ENCODE data around the gene RNF44.

RNF44 gene

DNA sequence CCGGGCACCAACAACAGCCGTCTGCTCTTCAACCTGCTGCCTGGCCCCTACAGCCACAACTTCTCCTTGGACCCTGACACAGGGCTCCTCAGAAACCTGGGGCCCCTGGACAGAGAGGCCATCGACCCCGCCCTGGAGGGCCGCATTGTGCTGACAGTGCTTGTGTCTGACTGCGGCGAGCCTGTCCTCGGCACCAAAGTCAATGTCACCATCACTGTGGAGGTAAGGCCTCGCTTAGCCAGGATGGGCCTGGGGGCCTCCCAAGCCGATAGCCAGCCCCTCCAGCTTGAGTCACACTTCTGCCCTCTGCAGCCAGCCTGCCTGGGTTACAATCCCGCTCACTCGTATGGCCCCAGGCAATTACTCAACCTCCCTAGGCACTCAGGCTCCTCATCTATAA lies 44.2 kb upstream of the RNF44 start:
- no peak for DNase-seq (ENCODE audit: low read depth in 1 of 2, low spot score in 1 of 2)
- Histone ChIP-seq H3K27me3 (ENCODE audit: insufficient read depth, poor library complexity, severe bottlenecking) (no peaks in the 10 kb centered on the region), H3K27ac (replicated peaks) (no peak overlapping the region), H3K4me3 (replicated peaks; ENCODE audit: insufficient read depth, low read length) (no peak overlapping the region)
- TF ChIP-seq, protein P1, sequence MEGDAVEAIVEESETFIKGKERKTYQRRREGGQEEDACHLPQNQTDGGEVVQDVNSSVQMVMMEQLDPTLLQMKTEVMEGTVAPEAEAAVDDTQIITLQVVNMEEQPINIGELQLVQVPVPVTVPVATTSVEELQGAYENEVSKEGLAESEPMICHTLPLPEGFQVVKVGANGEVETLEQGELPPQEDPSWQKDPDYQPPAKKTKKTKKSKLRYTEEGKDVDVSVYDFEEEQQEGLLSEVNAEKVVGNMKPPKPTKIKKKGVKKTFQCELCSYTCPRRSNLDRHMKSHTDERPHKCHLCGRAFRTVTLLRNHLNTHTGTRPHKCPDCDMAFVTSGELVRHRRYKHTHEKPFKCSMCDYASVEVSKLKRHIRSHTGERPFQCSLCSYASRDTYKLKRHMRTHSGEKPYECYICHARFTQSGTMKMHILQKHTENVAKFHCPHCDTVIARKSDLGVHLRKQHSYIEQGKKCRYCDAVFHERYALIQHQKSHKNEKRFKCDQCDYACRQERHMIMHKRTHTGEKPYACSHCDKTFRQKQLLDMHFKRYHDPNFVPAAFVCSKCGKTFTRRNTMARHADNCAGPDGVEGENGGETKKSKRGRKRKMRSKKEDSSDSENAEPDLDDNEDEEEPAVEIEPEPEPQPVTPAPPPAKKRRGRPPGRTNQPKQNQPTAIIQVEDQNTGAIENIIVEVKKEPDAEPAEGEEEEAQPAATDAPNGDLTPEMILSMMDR (IDR thresholded peaks at IDR 0.05; ENCODE audit: insufficient read depth, low read length), result no peak
- TF ChIP-seq GABPA (IDR thresholded peaks at IDR 0.05; ENCODE audit: low read depth) (no peak), POLR2AphosphoS5 (IDR thresholded peaks at IDR 0.05; ENCODE audit: low read depth) (no peak), SPI1 (IDR thresholded peaks at IDR 0.05; ENCODE audit: borderline replicate concordance, low read depth) (no peak)
- TF ChIP-seq, protein P2, sequence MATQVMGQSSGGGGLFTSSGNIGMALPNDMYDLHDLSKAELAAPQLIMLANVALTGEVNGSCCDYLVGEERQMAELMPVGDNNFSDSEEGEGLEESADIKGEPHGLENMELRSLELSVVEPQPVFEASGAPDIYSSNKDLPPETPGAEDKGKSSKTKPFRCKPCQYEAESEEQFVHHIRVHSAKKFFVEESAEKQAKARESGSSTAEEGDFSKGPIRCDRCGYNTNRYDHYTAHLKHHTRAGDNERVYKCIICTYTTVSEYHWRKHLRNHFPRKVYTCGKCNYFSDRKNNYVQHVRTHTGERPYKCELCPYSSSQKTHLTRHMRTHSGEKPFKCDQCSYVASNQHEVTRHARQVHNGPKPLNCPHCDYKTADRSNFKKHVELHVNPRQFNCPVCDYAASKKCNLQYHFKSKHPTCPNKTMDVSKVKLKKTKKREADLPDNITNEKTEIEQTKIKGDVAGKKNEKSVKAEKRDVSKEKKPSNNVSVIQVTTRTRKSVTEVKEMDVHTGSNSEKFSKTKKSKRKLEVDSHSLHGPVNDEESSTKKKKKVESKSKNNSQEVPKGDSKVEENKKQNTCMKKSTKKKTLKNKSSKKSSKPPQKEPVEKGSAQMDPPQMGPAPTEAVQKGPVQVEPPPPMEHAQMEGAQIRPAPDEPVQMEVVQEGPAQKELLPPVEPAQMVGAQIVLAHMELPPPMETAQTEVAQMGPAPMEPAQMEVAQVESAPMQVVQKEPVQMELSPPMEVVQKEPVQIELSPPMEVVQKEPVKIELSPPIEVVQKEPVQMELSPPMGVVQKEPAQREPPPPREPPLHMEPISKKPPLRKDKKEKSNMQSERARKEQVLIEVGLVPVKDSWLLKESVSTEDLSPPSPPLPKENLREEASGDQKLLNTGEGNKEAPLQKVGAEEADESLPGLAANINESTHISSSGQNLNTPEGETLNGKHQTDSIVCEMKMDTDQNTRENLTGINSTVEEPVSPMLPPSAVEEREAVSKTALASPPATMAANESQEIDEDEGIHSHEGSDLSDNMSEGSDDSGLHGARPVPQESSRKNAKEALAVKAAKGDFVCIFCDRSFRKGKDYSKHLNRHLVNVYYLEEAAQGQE (IDR thresholded peaks at IDR 0.05; ENCODE audit: insufficient replicate concordance, low read depth), result no peak

DNA sequence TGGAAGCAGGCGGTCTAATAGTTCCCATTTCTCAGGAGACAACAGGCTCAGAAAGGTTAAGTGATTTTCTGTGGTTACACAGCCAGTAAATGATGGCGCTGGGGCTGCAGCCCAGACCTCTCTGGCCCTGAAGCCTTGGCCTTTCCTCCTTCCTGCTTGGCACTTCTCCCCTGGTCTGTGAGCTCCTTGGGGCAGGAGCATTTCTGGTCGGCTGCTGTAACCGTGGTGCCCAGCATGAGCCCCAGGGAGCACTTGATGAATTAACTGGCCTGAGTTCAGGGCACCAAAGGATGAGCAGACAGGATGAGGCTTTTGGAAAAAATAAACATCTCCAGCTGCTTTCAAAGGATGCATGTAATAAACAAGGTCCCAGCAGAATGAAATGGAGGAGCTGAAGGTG lies 42.1 kb upstream of the RNF44 start:
- TF ChIP-seq, protein P2 (IDR thresholded peaks at IDR 0.05; ENCODE audit: insufficient replicate concordance, low read depth), result no peak
- TF ChIP-seq POLR2AphosphoS5 (IDR thresholded peaks at IDR 0.05; ENCODE audit: low read depth) (no peak), GABPA (IDR thresholded peaks at IDR 0.05; ENCODE audit: low read depth) (no peak), SPI1 (IDR thresholded peaks at IDR 0.05; ENCODE audit: borderline replicate concordance, low read depth) (no peak)
- TF ChIP-seq, protein P1 (IDR thresholded peaks at IDR 0.05; ENCODE audit: insufficient read depth, low read length), result no peak
- no peaks in the 10 kb centered on the region for H3K27me3 ChIP-seq (ENCODE audit: insufficient read depth, poor library complexity, severe bottlenecking)
- H3K4me3 ChIP-seq (replicated peaks; ENCODE audit: insufficient read depth, low read length), result no peak overlapping the region
- H3K27ac ChIP-seq (replicated peaks), result no peak overlapping the region
- DNase-seq (ENCODE audit: low read depth in 1 of 2, low spot score in 1 of 2), result no peak

DNA sequence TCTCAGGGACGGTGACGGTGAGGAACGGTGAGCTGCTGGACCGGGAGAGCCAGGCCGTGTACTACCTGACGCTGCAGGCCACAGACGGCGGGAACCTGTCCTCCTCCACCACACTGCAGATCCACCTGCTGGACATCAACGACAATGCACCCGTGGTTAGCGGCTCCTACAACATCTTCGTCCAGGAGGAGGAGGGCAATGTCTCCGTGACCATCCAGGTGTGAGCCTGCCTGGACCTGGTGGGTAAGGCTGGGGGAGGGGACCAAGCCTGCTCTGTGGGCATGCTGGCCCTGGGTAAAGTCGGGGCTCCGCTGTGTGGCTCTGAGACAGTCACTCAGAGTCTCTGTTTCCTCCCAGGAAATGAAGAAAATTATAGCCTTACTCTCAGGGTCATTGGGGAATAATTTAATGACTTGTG lies 41.2 kb upstream of the RNF44 start:
- Histone ChIP-seq H3K4me3 (replicated peaks; ENCODE audit: insufficient read depth, low read length) (no peak overlapping the region), H3K27me3 (ENCODE audit: insufficient read depth, poor library complexity, severe bottlenecking) (no peaks in the 10 kb centered on the region), H3K27ac (replicated peaks) (no peak overlapping the region)
- TF ChIP-seq SPI1 (IDR thresholded peaks at IDR 0.05; ENCODE audit: borderline replicate concordance, low read depth) (no peak), GABPA (IDR thresholded peaks at IDR 0.05; ENCODE audit: low read depth) (no peak), POLR2AphosphoS5 (IDR thresholded peaks at IDR 0.05; ENCODE audit: low read depth) (no peak)
- TF ChIP-seq, protein P1 (IDR thresholded peaks at IDR 0.05; ENCODE audit: insufficient read depth, low read length), result peak; percentile 27
- TF ChIP-seq, protein P2 (IDR thresholded peaks at IDR 0.05; ENCODE audit: insufficient replicate concordance, low read depth), result no peak
- no peak for DNase-seq (ENCODE audit: low read depth in 1 of 2, low spot score in 1 of 2)
